Measurements from ENCODE around the gene IFI27L2.

DNA sequence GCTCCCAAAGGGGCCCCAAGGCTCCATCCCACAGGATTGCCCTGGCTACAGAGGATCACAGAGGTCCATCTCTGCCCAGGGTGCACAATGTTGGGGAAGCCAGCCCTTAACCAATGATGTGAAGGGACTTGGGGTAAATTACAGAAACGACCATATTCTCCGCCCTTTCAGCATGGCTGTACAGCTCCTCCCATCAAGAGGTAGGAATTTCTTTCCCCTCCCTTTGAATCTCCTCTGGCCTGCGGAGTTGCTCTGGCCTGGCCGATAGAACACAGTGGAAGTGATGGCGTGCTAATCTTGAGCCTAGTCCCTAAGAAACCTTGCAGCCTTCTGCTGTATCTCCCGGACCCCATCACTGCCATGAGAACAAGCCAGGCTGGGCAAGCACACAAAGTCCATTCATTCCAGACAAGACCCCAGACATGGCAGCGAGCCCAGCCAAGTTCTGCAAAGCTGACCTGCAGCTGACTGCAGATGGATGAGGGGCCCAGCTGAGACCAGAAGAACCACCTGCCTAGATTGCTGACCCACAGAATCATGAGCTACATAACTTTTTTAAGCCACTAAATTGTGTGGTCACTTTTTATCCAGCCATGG is 25.8 kb downstream of the IFI27L2 start:
- TF ChIP-seq EZH2phosphoT487 (IDR thresholded peaks at IDR 0.05; ENCODE audit: low read depth) = no peak
- TF ChIP-seq, protein P1, sequence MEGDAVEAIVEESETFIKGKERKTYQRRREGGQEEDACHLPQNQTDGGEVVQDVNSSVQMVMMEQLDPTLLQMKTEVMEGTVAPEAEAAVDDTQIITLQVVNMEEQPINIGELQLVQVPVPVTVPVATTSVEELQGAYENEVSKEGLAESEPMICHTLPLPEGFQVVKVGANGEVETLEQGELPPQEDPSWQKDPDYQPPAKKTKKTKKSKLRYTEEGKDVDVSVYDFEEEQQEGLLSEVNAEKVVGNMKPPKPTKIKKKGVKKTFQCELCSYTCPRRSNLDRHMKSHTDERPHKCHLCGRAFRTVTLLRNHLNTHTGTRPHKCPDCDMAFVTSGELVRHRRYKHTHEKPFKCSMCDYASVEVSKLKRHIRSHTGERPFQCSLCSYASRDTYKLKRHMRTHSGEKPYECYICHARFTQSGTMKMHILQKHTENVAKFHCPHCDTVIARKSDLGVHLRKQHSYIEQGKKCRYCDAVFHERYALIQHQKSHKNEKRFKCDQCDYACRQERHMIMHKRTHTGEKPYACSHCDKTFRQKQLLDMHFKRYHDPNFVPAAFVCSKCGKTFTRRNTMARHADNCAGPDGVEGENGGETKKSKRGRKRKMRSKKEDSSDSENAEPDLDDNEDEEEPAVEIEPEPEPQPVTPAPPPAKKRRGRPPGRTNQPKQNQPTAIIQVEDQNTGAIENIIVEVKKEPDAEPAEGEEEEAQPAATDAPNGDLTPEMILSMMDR (IDR thresholded peaks at IDR 0.05; ENCODE audit: low read depth, low read length) = no peak

Data from OCI-LY3 (cell line).